ENCODE measurements around the gene FKBP5. TPM values are rescaled to one million over a fixed set of nuclear protein-coding genes. Genes with fewer than 3 reads are reported as not detected.

The FKBP5 gene
- total RNA-seq, 6 experiments from 2014 or later, result 7.6 to 12.9 (median 11.8) TPM

DNA sequence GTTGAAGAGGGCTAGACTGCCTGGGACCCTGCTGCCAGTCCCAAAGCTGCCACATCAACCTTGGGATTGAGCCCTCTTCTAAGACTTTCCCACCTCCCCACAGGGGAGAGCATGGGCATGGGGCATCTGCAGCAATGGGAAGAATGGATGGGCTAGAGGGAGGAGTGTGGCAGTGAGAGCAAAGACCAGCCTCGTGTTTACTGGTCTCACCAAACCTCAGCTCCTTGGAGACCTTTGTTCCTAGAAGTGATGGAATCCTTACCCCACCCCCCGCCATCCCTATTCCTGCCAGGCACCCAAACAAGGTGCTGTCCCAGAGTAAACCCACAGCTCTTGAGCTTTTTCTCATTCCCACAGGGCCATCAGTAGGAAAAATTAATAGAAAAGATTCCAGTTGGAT is 28.1 kb upstream of the FKBP5 start:
- no peak overlapping the region for H3K27ac Mint-ChIP-seq
- no peaks in the 10 kb centered on the region for H3K9me3 Mint-ChIP-seq
- peaks cover 16% of the 10 kb centered on the region for H3K4me1 Mint-ChIP-seq (ENCODE audit: low read depth)
- TF ChIP-seq, protein P1, sequence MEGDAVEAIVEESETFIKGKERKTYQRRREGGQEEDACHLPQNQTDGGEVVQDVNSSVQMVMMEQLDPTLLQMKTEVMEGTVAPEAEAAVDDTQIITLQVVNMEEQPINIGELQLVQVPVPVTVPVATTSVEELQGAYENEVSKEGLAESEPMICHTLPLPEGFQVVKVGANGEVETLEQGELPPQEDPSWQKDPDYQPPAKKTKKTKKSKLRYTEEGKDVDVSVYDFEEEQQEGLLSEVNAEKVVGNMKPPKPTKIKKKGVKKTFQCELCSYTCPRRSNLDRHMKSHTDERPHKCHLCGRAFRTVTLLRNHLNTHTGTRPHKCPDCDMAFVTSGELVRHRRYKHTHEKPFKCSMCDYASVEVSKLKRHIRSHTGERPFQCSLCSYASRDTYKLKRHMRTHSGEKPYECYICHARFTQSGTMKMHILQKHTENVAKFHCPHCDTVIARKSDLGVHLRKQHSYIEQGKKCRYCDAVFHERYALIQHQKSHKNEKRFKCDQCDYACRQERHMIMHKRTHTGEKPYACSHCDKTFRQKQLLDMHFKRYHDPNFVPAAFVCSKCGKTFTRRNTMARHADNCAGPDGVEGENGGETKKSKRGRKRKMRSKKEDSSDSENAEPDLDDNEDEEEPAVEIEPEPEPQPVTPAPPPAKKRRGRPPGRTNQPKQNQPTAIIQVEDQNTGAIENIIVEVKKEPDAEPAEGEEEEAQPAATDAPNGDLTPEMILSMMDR (IDR thresholded peaks at IDR 0.05), result no peak
- H3K27me3 Mint-ChIP-seq (ENCODE audit: insufficient read depth), result peaks cover 11% of the 10 kb centered on the region
- no peak for DNase-seq
- H3K4me3 Mint-ChIP-seq, result no peak overlapping the region
- no peaks in the 10 kb centered on the region for H3K36me3 Mint-ChIP-seq (ENCODE audit: low read depth)

DNA sequence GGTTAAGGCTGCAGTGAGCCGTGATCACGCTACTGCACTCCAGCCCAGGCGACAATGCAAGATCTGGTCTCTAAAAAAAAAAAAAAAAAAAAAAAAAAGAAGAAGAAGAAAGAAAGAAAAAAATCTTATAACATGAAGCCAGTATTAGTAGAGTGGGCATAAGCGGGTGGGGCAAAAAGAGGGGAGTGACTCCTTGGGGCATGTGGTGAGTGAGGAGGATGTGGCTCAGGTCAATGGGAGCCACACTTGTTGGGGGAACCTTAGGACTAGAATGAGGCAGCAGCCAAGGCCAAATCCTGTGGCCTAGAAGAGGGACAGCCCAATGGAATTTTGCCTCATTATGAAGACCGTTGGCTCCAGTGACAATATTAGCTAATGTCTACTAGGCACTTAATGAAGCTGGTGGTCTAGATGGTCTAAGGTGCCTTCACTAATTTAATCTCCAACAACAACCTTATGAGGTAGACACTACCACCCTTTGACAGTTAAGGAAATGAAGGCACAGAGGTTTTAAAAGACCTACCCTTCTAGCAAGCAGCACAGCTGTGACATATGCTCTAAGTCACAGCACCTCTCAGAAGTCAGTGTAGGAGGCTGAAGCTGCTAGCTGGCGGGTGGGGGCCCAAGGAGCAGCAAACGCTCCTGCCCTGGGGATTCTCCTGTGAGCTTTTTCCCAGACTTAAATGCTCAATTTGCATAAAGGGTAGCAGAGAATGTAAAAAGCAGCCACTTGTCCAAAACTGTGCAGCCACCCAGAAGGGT is 24.5 kb upstream of the FKBP5 start:
- no peak for DNase-seq
- Mint-ChIP-seq H3K4me1 (ENCODE audit: low read depth) (no peaks in the 10 kb centered on the region), H3K27ac (no peak overlapping the region), H3K27me3 (ENCODE audit: insufficient read depth) (peaks cover 16% of the 10 kb centered on the region), H3K9me3 (no peaks in the 10 kb centered on the region), H3K36me3 (ENCODE audit: low read depth) (no peaks in the 10 kb centered on the region), H3K4me3 (no peak overlapping the region)
- TF ChIP-seq, protein P1 (IDR thresholded peaks at IDR 0.05), result no peak

DNA sequence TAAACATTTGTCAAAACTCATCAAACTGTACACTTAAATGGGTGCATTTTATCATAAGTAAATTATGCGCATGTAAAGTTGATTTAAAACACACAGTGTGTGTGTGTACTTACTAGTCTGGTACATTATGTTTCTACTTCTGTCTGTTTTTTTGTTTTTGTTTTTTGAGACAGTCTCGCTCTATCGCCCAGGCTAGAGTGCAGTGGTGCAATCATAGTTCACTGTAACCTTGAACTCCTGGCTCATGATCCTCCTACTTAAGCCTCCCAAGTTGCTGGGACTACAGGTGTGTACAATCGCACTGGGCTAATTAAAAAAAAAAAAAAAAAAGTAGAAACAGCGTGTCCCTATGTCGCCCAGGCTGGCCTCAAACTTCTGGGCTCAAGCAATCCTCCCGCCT is 23.0 kb upstream of the FKBP5 start:
- Mint-ChIP-seq H3K27me3 (ENCODE audit: insufficient read depth) (peaks cover 13% of the 10 kb centered on the region), H3K27ac (no peak overlapping the region), H3K36me3 (ENCODE audit: low read depth) (no peaks in the 10 kb centered on the region), H3K4me3 (no peak overlapping the region), H3K4me1 (ENCODE audit: low read depth) (no peaks in the 10 kb centered on the region), H3K9me3 (no peaks in the 10 kb centered on the region)
- DNase-seq, result no peak
- TF ChIP-seq, protein P1 (IDR thresholded peaks at IDR 0.05), result no peak

DNA sequence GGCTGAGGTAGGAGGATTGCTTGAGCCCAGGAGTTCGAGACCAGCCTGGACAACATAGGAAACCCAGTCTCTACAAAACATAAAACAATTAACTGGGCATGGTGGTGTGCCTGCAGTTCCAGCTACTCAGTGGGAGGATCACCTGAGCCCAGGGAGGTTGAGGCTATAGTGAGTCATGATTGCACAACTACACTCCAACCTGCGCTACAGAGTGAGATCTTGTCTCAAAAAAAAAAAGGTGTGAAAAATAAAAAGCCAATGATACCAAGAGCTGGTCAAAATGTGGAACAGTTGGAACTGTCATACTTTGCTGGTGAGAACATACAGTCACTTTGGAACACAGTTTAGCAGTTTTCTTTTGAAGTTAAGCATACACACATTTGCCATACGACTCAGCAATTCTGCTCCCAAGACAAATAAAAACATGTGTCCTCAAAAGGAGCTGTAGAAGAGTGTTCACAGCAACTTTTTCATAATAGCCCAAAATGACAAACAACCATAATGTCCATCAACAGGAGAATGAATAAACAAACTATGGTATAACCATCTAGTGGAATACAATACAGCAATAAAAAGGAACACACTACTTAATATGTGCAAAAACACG is 21.6 kb upstream of the FKBP5 start:
- Mint-ChIP-seq H3K9me3 (no peaks in the 10 kb centered on the region), H3K36me3 (ENCODE audit: low read depth) (no peaks in the 10 kb centered on the region), H3K4me3 (no peak overlapping the region), H3K27ac (no peak overlapping the region), H3K27me3 (ENCODE audit: insufficient read depth) (peaks cover 5% of the 10 kb centered on the region), H3K4me1 (ENCODE audit: low read depth) (no peaks in the 10 kb centered on the region)
- TF ChIP-seq, protein P1 (IDR thresholded peaks at IDR 0.05), result no peak
- DNase-seq, result no peak

DNA sequence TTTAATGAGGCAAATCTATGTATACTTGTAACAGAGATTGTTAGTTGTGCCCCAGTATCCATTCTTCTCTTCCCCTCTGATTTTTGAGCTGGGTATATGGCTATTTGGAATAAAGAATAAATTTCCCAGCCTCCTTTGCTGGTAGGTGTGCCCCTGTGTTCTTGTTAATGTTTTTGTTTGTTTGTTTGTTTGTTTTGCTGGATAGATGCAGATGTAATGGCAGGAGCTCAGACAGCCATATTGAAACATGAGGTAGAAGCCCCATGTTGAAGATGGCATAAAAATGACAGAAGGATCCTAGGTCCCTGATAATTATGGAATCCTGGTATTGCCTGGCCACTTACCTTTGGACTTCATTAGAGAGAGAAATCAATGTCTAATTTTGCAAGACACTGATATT is 19.9 kb upstream of the FKBP5 start:
- Mint-ChIP-seq H3K27ac (no peak overlapping the region), H3K9me3 (no peaks in the 10 kb centered on the region), H3K27me3 (ENCODE audit: insufficient read depth) (peaks cover 4% of the 10 kb centered on the region), H3K36me3 (ENCODE audit: low read depth) (no peaks in the 10 kb centered on the region), H3K4me3 (no peak overlapping the region), H3K4me1 (ENCODE audit: low read depth) (no peaks in the 10 kb centered on the region)
- DNase-seq, result no peak
- TF ChIP-seq, protein P1 (IDR thresholded peaks at IDR 0.05), result no peak
